ENCODE data around the gene MASP1.

Gene MASP1

GRCh38 chr3:187291512-187292132, at the start of gene MASP1:
Gene MASP1 (minus strand): TSS chr3:187291737. CDS start chr3:187291632, 105 bp downstream.
- no peak for DNase-seq (ENCODE audit: low spot score)

- no peak for DNase-seq (ENCODE audit: low spot score)
Measured at GRCh38 chr3:187340578-187340977, 49.0 kb upstream of the MASP1 start.

- no peak for DNase-seq (ENCODE audit: low spot score)
Measured at GRCh38 chr3:187336322-187336721, 44.8 kb upstream of the MASP1 start.

GRCh38 chr3:187334904-187335303, 43.4 kb upstream of the MASP1 start:
- DNase-seq (ENCODE audit: low spot score) = no peak

GRCh38 chr3:187328691-187329090, 37.2 kb upstream of the MASP1 start:
- DNase-seq (ENCODE audit: low spot score) = no peak

GRCh38 chr3:187327845-187328244, 36.3 kb upstream of the MASP1 start:
- DNase-seq (ENCODE audit: low spot score) = no peak

GRCh38 chr3:187325632-187326031, 34.1 kb upstream of the MASP1 start:
- DNase-seq (ENCODE audit: low spot score) = no peak

- DNase-seq (ENCODE audit: low spot score) = no peak
Measured at GRCh38 chr3:187323091-187323490, 31.6 kb upstream of the MASP1 start.

GRCh38 chr3:187322291-187322690, 30.8 kb upstream of the MASP1 start:
- no peak for DNase-seq (ENCODE audit: low spot score)

GRCh38 chr3:187321766-187322165, 30.2 kb upstream of the MASP1 start:
- DNase-seq (ENCODE audit: low spot score) = no peak

GRCh38 chr3:187319699-187320302, 28.3 kb upstream of the MASP1 start:
- peak; percentile 31 for DNase-seq (ENCODE audit: low spot score)

- peak; percentile 8 for DNase-seq (ENCODE audit: low spot score)
Measured at GRCh38 chr3:187318819-187319616, 27.5 kb upstream of the MASP1 start.

GRCh38 chr3:187315872-187316271, 24.3 kb upstream of the MASP1 start:
- no peak for DNase-seq (ENCODE audit: low spot score)

- DNase-seq (ENCODE audit: low spot score) = no peak
Measured at GRCh38 chr3:187314176-187314575, 22.6 kb upstream of the MASP1 start.

- DNase-seq (ENCODE audit: low spot score) = no peak
Measured at GRCh38 chr3:187310954-187311470, 19.5 kb upstream of the MASP1 start.

- DNase-seq (ENCODE audit: low spot score) = no peak
Measured at GRCh38 chr3:187310226-187310625, 18.7 kb upstream of the MASP1 start.

- no peak for DNase-seq (ENCODE audit: low spot score)
Measured at GRCh38 chr3:187305881-187306280, 14.3 kb upstream of the MASP1 start.

GRCh38 chr3:187299611-187300010, 8.1 kb upstream of the MASP1 start:
- DNase-seq (ENCODE audit: low spot score) = no peak

- DNase-seq (ENCODE audit: low spot score) = no peak
Measured at GRCh38 chr3:187296911-187297310, 5.4 kb upstream of the MASP1 start.

GRCh38 chr3:187296058-187296457, 4.5 kb upstream of the MASP1 start:
- DNase-seq (ENCODE audit: low spot score) = no peak

GRCh38 chr3:187295316-187296034, 3.9 kb upstream of the MASP1 start:
- DNase-seq (ENCODE audit: low spot score) = no peak

Measured in HuH-7.5 (cell line).